Thoracic aorta (tissue), 2 donors: Measurements from ENCODE around the gene WDR6. TPM values are rescaled to one million over a fixed set of nuclear protein-coding genes. Genes with fewer than 3 reads are reported as not detected.

Experiments
- ATAC-seq: fragments of 150-250 bp; one replicate; pipeline ENCODE4 v1.8.0; 2017; ENCODE audit warnings: low read depth; ENCODE audit not compliant: insufficient number of reproducible peaks, low FRiP score
- DNase-seq: peaks from one replicate; pipeline ENCODE4 v3.0.0-alpha.2; 2020; ENCODE audit warnings: low spot score
- H3K27ac ChIP-seq, 2 donors: fragments of 200-600 bp; sonication (generic); 1 replicate in 1 of 2; 2 replicates in 1 of 2; pipeline ENCODE4 v1.5.1; 2016; ENCODE audit warnings: mild to moderate bottlenecking in 2 of 2, moderate library complexity in 2 of 2
- H3K27me3 ChIP-seq: fragments of 200-600 bp; sonication (generic); replicated peaks from 2 replicates; pipeline ENCODE4 v1.6.0; 2016; ENCODE audit warnings: mild to moderate bottlenecking; ENCODE audit not compliant: insufficient read depth
- H3K36me3 ChIP-seq: fragments of 200-600 bp; sonication (generic); one replicate; pipeline ENCODE4 v1.5.1; 2016
- H3K4me1 ChIP-seq, 2 donors: fragments of 200-600 bp; sonication (generic); 1 replicate in 1 of 2; 2 replicates in 1 of 2; pipeline versions ENCODE4 v1.5.1 to v1.6.0; 2016; ENCODE audit warnings: low read depth in 2 of 2, mild to moderate bottlenecking in 1 of 2; ENCODE audit not compliant: control insufficient read depth in 1 of 2
- H3K4me3 ChIP-seq: fragments of 200-600 bp; sonication (generic); 2 replicates; pipeline ENCODE4 v1.5.1; 2016; ENCODE audit warnings: mild to moderate bottlenecking
- H3K9me3 ChIP-seq: fragments of 200-600 bp; sonication (generic); 2 replicates; pipeline ENCODE4 v1.5.1; 2016
- total RNA-seq, 2 donors: library from RNA; depleted of rRNA; stranded (reverse); fragments of >200 nt; gene quantifications; one replicate each; pipeline versions ENCODE4 v1.1.0 to v1.2.3, GENCODE V29; 2016
- TF ChIP-seq, protein P1 (sequence below): fragments of 200-600 bp; sonication (generic); IDR thresholded peaks from one replicate; pipeline ENCODE4 v1.5.1; 2019; ENCODE audit warnings: antibody characterized with exemption

The WDR6 gene
- total RNA-seq, 2 donors from 2014 or later, result 89.9 to 121 TPM

DNA sequence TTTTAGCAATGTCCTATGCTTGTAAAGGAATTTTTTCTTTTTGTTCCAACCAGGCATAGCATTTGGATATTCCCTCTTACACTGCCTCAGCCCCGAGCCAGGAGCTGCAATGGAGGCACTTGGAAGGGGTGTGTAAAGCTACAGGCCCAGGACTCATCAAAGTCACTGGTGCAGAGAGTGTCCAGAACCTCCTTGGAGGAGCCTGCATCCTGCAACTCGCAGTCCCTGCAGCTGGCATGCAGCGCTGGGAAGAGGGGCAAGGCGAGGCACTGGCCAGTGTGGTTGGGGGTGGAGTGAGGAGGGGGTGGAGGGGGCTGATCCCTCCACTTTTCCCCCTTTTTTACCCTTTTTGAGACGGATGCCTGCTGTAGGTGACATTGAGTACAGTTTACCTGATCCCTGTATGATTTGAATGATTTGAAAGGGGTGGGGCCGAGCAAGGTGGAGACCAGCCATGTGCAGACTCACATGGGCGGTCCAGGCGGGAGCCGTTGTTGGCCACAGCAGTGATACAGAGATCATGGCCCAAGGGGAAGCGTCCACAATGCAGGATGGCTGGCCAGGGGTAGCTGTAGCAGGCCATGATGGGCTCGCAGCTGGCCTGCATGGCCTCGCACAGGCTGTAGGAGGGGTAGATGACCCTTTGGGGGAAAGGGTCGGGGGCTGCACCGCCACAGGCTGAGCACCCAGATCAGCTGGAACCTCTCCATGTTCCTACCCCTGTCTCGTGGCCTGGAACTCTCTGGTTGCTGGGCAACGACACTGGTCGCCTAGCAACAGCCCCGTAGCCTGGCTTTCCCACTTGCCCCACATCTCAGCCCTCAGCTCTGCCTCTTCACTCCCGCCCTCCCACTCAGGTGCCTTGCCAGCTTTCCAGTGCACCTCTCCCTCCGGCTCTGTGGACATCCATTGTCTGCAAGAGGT, 9.2 kb upstream of the WDR6 start:
- no peaks in the 10 kb centered on the region for H3K27me3 ChIP-seq
- no peak overlapping the region for H3K27ac ChIP-seq
- no peak for ATAC-seq
- no peaks in the 10 kb centered on the region for H3K4me1 ChIP-seq
- H3K36me3 ChIP-seq, result no peaks in the 10 kb centered on the region
- no peak for DNase-seq
- H3K4me3 ChIP-seq, result no peak overlapping the region
- H3K9me3 ChIP-seq, result no peaks in the 10 kb centered on the region
- TF ChIP-seq, protein P1, sequence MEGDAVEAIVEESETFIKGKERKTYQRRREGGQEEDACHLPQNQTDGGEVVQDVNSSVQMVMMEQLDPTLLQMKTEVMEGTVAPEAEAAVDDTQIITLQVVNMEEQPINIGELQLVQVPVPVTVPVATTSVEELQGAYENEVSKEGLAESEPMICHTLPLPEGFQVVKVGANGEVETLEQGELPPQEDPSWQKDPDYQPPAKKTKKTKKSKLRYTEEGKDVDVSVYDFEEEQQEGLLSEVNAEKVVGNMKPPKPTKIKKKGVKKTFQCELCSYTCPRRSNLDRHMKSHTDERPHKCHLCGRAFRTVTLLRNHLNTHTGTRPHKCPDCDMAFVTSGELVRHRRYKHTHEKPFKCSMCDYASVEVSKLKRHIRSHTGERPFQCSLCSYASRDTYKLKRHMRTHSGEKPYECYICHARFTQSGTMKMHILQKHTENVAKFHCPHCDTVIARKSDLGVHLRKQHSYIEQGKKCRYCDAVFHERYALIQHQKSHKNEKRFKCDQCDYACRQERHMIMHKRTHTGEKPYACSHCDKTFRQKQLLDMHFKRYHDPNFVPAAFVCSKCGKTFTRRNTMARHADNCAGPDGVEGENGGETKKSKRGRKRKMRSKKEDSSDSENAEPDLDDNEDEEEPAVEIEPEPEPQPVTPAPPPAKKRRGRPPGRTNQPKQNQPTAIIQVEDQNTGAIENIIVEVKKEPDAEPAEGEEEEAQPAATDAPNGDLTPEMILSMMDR, result no peak

DNA sequence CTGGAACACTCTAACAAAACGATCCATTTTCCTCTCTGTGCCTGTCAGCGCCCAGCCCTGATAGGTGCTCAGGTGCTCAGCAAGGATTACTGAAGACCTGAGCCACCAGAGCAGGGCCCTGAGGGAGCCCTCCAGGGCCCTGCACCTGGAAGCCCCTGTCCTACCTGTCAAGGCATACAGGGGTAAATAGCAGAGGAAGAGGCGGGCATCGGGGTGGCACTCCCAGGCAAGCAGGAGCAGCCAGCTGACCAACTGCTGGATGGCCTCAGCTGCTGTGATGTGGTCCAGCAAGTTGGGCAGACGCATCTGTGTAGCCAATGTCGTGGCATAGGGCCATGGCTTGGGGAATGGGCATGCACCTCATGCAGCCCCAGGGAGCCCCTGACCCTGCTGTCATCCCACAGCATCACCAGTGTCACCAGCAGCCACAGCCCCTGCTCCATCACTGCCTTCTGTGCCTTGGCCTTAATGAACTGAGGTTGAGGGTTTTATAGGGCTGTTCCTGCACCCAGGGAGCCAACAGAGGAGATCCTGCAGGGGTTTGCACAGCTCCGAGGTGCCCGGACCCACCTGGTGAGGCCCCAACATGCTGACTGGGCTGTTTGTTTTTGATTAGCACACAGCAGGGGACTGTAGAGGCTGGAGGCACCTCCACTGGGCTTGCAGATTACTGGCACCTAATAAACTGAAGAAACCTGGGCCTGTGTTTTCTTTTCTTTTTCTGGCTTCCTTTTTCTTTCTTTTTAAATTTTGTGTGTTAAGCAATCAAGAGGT, 7.9 kb upstream of the WDR6 start:
- TF ChIP-seq, protein P1, result no peak
- no peak overlapping the region for H3K27ac ChIP-seq
- ATAC-seq (no peak), DNase-seq (no peak)
- no peaks in the 10 kb centered on the region for H3K36me3 ChIP-seq
- no peaks in the 10 kb centered on the region for H3K27me3 ChIP-seq
- H3K9me3 ChIP-seq, result no peaks in the 10 kb centered on the region
- no peaks in the 10 kb centered on the region for H3K4me1 ChIP-seq
- no peak overlapping the region for H3K4me3 ChIP-seq

DNA sequence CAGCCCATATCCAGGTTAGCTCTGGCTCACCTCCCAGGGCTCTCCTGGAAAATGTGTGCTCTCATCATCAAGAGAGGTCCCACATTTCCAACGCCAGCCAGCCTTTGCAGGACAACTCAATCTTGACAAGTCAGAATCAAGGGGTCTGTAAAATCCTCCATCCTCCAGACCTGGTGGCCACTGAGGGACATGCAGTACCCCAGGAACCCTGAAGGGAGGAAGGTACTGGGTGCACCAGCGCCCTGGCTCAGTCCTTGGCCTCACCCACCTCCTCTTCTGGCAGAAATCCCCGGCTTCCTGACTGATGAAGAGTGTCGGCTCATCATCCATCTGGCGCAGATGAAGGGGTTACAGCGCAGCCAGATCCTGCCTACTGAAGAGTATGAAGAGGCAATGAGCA, 6.0 kb upstream of the WDR6 start:
- peaks cover 1 to 3% of the 10 kb centered on the region in 2 donors for H3K4me1 ChIP-seq
- DNase-seq, result no peak
- H3K36me3 ChIP-seq, result no peaks in the 10 kb centered on the region
- ATAC-seq, result no peak
- no peak overlapping the region for H3K4me3 ChIP-seq
- H3K27ac ChIP-seq, result no peak overlapping the region
- TF ChIP-seq, protein P1, result no peak
- no peaks in the 10 kb centered on the region for H3K27me3 ChIP-seq
- no peaks in the 10 kb centered on the region for H3K9me3 ChIP-seq

DNA sequence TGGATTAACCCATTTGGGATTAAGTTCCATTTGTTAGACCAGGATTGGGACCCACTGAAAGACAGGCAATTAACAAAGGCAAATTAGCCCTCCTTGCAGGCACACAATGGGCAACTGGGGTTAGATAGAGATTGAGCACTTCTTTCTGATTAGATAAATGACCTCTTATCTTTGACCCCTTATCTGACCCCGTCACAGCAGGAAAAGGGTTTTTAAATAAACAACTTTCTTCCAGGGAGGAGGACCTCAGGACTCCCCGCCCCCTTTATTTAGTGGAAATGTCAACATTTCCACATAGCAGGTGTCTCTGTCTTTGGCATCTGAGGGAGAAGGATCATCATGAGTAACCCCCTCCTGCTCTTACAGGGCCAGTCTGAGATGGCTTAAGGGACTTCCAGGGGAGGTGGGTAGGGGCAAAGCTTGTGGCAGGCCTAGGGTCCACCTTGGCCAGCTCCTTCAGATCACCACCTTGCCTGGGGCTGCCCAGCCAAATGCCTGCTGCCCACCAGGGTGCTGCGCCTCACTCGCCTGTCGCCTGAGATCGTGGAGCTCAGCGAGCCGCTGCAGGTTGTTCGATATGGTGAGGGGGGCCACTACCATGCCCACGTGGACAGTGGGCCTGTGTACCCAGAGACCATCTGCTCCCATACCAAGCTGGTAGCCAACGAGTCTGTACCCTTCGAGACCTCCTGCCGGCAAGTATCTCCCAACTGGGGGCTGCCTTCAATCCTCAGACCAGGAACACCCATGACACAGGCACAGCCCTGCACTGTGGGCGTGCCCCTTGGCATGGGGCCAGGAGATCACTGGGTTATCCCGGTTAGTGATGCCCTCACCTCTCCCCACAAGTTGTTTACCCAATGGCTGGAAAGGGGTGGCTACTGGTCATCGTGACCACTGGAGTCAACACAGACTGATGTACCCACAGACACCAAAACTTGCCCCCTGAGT, 2.6 kb upstream of the WDR6 start:
- H3K27ac ChIP-seq, result no peak overlapping the region
- TF ChIP-seq, protein P1, result no peak
- no peak overlapping the region for H3K4me3 ChIP-seq
- no peaks in the 10 kb centered on the region for H3K36me3 ChIP-seq
- H3K4me1 ChIP-seq, result peaks cover 5 to 21% of the 10 kb centered on the region in 2 donors
- H3K27me3 ChIP-seq, result no peaks in the 10 kb centered on the region
- H3K9me3 ChIP-seq, result no peaks in the 10 kb centered on the region
- ATAC-seq, result no peak
- no peak for DNase-seq
